Stimulated activated CD4-positive, alpha-beta T cell treated with anti-CD3 and anti-CD28 coated beads, Interleukin-1b, Interleukin-23, amount 100 ng/mL, for 4 hours (primary cell): ENCODE results near the gene PTPRCAP.
"Not testable (repeated sequence)": the region's sequence is repeated elsewhere in the genome, so short reads cannot be mapped to it uniquely, and the experiment has no call there.

Source experiments
- DNase-seq, 2 donors: peaks; one replicate each; pipeline ENCODE4 v3.0.0-alpha.2; 2020; ENCODE audit warnings: low read depth in 2 of 2

Gene PTPRCAP

DNA sequence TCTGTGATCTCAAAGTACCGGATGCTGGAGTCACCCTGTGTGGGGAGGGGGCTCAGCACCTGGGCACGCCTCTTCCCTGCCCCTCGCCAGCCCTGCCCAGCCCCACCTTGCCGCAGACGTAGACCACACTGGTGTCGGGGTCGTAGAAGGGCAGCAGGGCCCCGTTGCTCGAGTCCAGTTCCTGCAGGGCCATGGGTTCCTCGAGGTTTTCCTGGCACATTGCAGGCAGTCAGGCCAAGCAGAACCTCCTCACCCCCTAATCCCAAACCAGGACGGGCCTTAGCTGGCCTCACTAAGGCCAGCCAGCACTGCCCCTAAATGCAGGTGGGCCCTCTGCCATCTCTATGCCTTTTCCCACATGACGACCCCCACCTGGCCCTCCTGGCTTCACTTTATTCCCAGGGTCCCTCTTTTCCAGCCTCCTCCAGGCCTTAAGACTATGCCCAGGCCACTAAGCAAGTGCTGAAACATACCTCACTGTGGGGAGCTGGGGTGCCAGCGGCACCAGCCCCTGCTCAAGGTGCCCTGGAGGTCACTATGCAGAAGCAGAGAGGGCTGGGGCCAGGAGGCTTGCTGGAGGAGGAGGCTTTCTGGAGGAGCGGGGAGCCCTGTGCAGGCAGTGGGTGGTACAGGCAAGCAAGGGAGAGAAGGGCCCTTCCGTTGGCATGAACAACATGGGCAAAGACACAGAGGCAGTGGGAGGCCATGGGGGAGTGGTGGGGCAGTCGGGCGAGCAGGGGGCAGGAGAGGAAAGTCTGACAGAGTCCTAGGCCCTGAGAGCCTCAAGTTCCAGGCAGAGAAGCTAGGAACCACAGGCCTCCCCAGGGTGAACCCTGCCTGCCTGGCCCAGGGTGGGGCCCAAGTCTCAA, 3.0 kb upstream of the PTPRCAP start:
- DNase-seq, result no peak

GRCh38 chr11:67439321-67440228, 2.1 kb upstream of the PTPRCAP start:
- DNase-seq, result no peak

- peak; percentile 56 to 72 for DNase-seq
Observed at GRCh38 chr11:67438158-67438902, 848 bp upstream of the PTPRCAP start.

DNA sequence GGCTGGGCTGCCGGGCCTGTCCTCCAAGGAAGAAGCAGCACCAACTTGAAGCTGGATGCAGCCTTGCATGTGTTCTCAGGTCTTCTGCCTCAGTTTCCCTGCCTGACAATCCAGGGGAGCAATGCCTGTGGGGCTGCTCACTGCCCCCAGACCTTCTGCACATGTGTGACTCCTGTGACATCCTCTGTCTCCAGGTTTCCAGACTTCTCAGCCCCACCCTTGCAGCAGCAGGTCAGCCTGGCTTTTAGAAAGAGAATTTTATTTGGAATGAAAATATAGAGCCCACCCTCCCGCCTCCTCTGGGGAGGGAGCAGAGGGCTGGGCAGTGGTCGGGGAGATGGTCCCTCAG, 301 bp upstream of the PTPRCAP start:
- DNase-seq, result no peak

DNA sequence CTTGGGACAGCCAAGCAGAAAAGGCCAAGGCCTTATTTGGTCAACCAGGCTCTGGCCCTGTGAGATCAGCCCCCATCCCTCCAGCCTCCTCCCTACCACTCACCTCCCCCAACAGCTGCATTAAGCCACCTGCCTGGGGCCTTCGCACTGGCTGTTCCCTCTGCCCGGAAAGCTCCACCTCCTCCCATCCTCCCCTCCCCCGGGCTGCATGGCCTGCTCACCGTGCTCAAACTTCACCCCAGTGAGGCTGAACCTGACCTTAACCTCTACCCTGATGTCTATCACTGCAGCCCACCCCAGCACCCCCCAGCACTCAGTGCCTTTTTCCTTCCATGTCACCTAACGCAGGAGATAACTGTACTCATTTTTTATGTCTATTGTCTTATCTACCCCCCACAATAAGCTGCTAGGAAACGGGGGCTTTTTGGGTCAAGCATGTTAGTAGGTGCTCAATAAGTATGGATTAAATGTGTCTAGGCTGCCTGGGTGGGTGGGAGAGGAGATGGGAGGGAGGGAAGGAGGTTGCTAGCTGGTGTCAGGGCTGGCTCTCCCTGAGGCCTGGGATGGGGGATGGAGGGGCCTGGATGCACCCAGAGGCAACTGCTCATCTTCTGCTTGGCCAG, 912 bp downstream of the PTPRCAP start:
- peak; percentile 49 to 68 for DNase-seq

DNA sequence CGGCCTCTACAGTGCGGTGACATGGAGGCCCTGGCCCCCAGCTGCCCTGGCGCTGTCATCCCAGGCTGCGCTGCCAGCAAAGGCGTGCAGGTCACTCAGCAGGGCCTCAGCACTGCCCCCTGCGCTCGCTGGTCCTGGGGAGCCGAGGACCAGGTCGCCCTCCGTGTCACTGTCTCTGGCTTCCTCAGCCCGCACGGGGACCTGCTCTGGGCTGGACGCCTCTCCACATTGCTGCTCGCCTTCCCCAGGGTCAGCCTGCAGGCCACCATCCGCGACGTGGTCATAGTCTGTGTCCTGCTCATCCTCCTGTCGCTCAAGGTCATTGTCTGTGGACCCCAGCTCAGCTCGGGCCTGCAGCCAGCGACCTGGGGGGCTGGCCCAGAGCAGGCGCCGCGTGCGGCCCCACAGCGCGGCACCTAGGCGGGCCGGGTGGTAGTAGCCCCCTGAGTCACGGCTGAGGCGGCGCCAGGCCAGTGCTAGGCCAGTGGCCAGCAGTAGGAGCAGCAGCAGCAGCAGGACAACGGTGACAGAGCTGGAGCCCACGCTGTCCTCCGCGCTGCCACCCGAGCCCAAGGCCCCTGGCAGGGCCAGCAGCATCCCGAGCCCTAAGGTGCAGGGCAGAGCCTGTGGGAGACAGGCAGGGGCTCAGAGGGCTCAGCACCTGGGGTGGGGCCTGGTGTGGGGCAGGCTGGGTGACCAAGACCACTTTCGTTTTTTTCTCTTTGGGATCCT, 1.6 kb downstream of the PTPRCAP start:
- no peak for DNase-seq

GRCh38 chr11:67435031-67435726, 2.3 kb downstream of the PTPRCAP start:
- DNase-seq, result no peak

DNA sequence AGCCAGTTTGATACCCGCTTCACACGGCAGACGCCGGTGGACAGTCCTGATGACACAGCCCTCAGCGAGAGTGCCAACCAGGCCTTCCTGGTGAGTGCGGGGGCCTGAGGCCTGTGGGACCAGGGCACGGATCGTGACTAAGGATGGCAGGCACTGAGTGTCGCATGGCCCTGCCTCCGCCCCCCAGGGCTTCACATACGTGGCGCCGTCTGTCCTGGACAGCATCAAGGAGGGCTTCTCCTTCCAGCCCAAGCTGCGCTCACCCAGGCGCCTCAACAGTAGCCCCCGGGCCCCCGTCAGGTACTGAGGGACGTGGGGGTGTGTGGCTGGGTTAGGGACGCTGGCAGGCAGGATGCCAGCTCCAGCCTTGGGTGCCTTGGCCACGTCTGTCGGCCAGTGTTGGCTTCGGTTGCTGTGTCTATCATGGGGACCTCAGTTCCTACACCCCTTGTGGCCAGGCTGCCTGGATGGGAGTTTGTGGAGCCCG, 3.0 kb downstream of the PTPRCAP start:
- DNase-seq, result no peak

GRCh38 chr11:67433536-67434394, 3.7 kb downstream of the PTPRCAP start:
- DNase-seq, result no peak

DNA sequence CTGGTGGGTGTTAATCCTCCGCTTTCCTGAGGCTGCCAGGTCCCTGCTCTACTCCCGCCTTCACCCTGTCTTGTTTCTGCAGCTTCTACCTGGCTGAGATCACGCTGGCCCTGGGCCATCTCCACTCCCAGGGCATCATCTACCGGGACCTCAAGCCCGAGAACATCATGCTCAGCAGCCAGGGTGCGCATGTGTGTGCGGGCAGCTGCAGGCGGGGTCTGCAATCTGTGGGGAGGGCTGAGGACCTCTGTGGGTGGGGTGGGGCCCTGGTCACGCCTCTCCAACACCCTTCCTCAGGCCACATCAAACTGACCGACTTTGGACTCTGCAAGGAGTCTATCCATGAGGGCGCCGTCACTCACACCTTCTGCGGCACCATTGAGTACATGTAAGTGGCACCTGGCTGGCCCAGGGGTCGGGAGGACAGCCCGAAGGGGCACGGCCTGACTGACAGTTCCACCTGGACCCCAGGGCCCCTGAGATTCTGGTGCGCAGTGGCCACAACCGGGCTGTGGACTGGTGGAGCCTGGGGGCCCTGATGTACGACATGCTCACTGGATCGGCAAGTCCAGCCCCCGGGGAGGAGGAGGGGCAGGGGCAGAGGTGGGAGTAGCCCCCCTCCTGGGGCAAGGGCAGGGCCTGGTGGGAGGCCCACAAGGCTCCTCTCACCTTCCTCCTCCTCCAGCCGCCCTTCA, 4.7 kb downstream of the PTPRCAP start:
- no peak for DNase-seq

DNA sequence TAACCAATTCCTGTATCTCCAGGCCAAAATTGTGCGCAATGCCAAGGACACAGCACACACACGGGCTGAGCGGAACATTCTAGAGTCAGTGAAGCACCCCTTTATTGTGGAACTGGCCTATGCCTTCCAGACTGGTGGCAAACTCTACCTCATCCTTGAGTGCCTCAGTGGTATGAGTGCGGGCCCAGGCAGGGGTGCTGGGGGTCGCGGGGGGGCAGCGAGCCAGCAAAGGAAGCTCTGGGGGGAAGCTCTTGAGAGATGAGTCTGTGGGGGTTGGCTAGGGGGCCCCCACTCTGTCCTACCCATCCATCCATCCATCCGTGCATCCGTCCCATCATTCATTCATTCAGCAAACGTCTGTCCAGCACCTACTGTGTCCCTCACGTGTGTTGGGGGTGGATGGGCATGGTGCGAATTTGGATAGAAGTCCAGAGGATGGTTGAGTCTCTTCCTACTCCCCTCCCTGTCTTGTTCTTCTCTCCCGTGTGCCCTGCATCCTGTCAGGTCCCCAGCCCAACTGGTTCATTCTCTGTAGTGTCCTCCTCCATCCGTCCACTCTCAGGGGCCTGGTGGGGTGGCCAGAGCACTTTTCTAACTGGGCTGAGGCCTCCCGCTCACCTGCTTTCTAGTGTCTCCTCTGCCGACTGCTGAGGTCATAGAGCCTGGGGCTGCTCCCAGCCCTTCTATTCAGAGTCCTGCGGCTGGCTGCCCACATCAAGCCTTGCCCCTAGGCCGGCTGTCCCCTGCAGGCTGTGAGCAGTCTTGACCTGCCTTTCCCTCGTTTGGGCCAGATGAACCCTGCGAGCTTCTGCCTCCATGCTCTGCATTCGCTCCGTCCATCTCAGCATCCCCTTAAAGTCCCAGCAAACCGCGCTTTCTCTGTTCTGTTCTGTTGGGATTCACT, 5.9 kb downstream of the PTPRCAP start:
- no peak for DNase-seq

GRCh38 chr11:67429722-67430121, 7.8 kb downstream of the PTPRCAP start:
- no peak for DNase-seq

- no peak for DNase-seq
Observed at GRCh38 chr11:67429038-67429668, 8.3 kb downstream of the PTPRCAP start.

- DNase-seq, result peak; percentile 99
Observed at GRCh38 chr11:67428052-67429001, 9.2 kb downstream of the PTPRCAP start, which contains the start of gene RPS6KB2. Gene RPS6KB2 (plus strand): TSS chr11:67428494. CDS start chr11:67428546, 52 bp downstream.

GRCh38 chr11:67427364-67427859, 10.1 kb downstream of the PTPRCAP start:
- not testable (repeated sequence) for DNase-seq
